ENCODE data around the gene SLIT3. TPM values are rescaled to one million over a fixed set of nuclear protein-coding genes. Genes with fewer than 3 reads are reported as not detected.

The SLIT3 gene
- polyA plus RNA-seq, 1 of the 3 experiments (the other 2 are of a cell fraction), result 119 TPM

GRCh38 chr5:168944004-168944403 lies 356.9 kb downstream of the SLIT3 start (continued):
- no peak for TF ChIP-seq CTCF (IDR thresholded peaks at IDR 0.05)
- peak; percentile 44; the same call in 1 of the 2 replicates for TF ChIP-seq RAD21 (IDR thresholded peaks at IDR 0.05; ENCODE audit: low read length)
- no peak for TF ChIP-seq MAX (IDR thresholded peaks at IDR 0.05; ENCODE audit: low read depth)
- TF ChIP-seq USF1 (IDR thresholded peaks at IDR 0.05; ENCODE audit: borderline replicate concordance, low read depth), result no peak
- no peak for TF ChIP-seq FOXM1 (IDR thresholded peaks at IDR 0.05; ENCODE audit: low read depth)
- peak; percentile 92 for TF ChIP-seq MXI1 (IDR thresholded peaks at IDR 0.05; ENCODE audit: low read depth, low read length)
- no peak for TF ChIP-seq EZH2phosphoT487 (IDR thresholded peaks at IDR 0.05; ENCODE audit: borderline replicate concordance, low read depth)
- no peak for TF ChIP-seq FOSL2 (IDR thresholded peaks at IDR 0.05; ENCODE audit: borderline replicate concordance, low read depth)
- TF ChIP-seq REST (IDR thresholded peaks at IDR 0.05; ENCODE audit: low read depth, low read length), result no peak
- no peak for TF ChIP-seq USF2 (IDR thresholded peaks at IDR 0.05; ENCODE audit: borderline replicate concordance, low read depth, low read length)
- peak in 1 of 2 experiments; percentile 98; a peak in 2 of 4 replicates for TF ChIP-seq EP300 (IDR thresholded peaks at IDR 0.05; ENCODE audit: borderline replicate concordance in 1 of 2, low read depth in 1 of 2, low read length in 1 of 2)
- TF ChIP-seq NRF1 (IDR thresholded peaks at IDR 0.05; ENCODE audit: low read depth, low read length), result no peak
- TF ChIP-seq GATA2 (CRISPR knock-in tag; IDR thresholded peaks at IDR 0.05), result peak; percentile 83
- no peak for TF ChIP-seq ELF1 (IDR thresholded peaks at IDR 0.05)

Measured in SK-N-SH (cell line).